T-helper 2 cell treated with Interferon-gamma antibody and Interleukin-4, amounts not matched to agents 5 μg/mL and 100 μg/mL, for 36 hours (primary cell): ENCODE results near the gene SYNDIG1L.
A peak's percentile ranks its signal among the peaks of the same experiment; 100 is the strongest.
"Not testable (repeated sequence)": the region's sequence is repeated elsewhere in the genome, so short reads cannot be mapped to it uniquely, and the experiment has no call there.

Experiments
- DNase-seq: peaks from one replicate; pipeline ENCODE4 v3.0.0; 2021; ENCODE audit warnings: low spot score
- H3K27ac Mint-ChIP-seq: one replicate; pipeline ENCODE4 v1.8.0; 2021; ENCODE audit warnings: mild to moderate bottlenecking, mixed read lengths
- H3K27me3 Mint-ChIP-seq: one replicate; pipeline ENCODE4 v1.8.0; 2021; ENCODE audit warnings: low read depth, mixed read lengths
- H3K36me3 Mint-ChIP-seq: one replicate; pipeline ENCODE4 v1.8.0; 2021; ENCODE audit warnings: low read depth, mixed read lengths
- H3K4me1 Mint-ChIP-seq: one replicate; pipeline ENCODE4 v1.8.0; 2021; ENCODE audit warnings: low read depth, mixed read lengths
- H3K4me3 Mint-ChIP-seq: one replicate; pipeline ENCODE4 v1.8.0; 2022; ENCODE audit warnings: mild to moderate bottlenecking, moderate library complexity, mixed read lengths
- H3K9me3 Mint-ChIP-seq: one replicate; pipeline ENCODE4 v1.8.0; 2021; ENCODE audit warnings: mixed read lengths

Gene SYNDIG1L

DNA sequence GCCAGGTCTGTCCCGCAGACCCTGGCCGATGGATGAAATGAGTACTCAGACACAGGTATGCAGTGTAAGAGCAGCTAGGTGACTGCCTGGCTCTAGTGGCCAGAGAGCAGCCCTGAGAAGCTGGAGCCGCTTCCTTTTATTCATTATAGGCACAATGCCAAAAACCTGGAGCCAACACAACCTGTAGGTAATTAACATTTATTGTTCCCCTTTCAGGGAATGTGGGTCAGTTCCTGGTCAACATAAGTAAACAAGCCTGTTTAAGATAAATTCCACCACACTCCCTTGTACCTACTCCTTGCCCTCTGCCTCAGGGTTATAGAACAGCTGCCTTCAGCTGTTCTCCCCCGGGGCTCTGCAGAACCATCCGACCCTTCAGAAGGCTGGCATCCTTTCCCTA, 28.4 kb upstream of the SYNDIG1L start:
- not testable (repeated sequence) for H3K9me3 Mint-ChIP-seq, H3K4me3 Mint-ChIP-seq, H3K36me3 Mint-ChIP-seq, H3K4me1 Mint-ChIP-seq, H3K27ac Mint-ChIP-seq, DNase-seq
- peaks cover 22% of the 10 kb centered on the region for H3K27me3 Mint-ChIP-seq

- Mint-ChIP-seq H3K4me1 (no peaks in the 10 kb centered on the region), H3K9me3 (no peaks in the 10 kb centered on the region), H3K27me3 (peaks cover 27% of the 10 kb centered on the region), H3K4me3 (no peak overlapping the region), H3K27ac (no peak overlapping the region), H3K36me3 (no peaks in the 10 kb centered on the region)
- no peak for DNase-seq
These were observed 18.9 kb upstream of the SYNDIG1L start for GRCh38 chr14:74444866-74445265.

GRCh38 chr14:74442757-74443156, 16.7 kb upstream of the SYNDIG1L start:
- Mint-ChIP-seq H3K9me3 (no peaks in the 10 kb centered on the region), H3K27me3 (peaks cover 13% of the 10 kb centered on the region), H3K4me1 (no peaks in the 10 kb centered on the region), H3K4me3 (no peak overlapping the region), H3K27ac (no peak overlapping the region), H3K36me3 (no peaks in the 10 kb centered on the region)
- no peak for DNase-seq

DNA sequence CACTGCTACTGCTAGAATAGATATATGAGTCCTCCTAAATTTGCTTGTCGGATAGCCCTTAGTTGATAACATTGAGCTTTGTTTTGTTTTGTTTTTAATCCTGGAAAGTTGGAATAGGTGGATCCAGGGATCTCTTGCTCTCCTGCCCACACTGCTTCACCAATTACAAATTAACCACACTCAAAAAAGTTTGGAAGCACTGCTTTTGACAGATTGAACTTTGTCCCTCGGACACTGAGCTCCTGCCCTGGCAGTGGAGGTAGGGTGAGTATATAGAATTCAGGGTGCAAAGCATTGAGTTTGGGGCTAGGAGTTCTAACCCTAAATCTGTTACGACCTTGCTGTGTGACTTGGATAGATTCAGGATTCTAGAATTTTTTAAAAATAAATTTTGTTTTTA, 15.1 kb upstream of the SYNDIG1L start:
- H3K4me3 Mint-ChIP-seq = no peak overlapping the region
- H3K27me3 Mint-ChIP-seq = peaks cover 11% of the 10 kb centered on the region
- H3K36me3 Mint-ChIP-seq = no peaks in the 10 kb centered on the region
- no peak overlapping the region for H3K27ac Mint-ChIP-seq
- no peak for DNase-seq
- H3K9me3 Mint-ChIP-seq = no peaks in the 10 kb centered on the region
- no peaks in the 10 kb centered on the region for H3K4me1 Mint-ChIP-seq

- no peak for DNase-seq
- Mint-ChIP-seq H3K9me3 (no peaks in the 10 kb centered on the region), H3K36me3 (no peaks in the 10 kb centered on the region), H3K27me3 (peaks cover 12% of the 10 kb centered on the region), H3K27ac (no peak overlapping the region), H3K4me1 (no peaks in the 10 kb centered on the region), H3K4me3 (no peak overlapping the region)
These were observed 12.4 kb upstream of the SYNDIG1L start for GRCh38 chr14:74438351-74438915.

GRCh38 chr14:74437496-74438053, 11.6 kb upstream of the SYNDIG1L start:
- no peak for DNase-seq
- H3K36me3 Mint-ChIP-seq = no peaks in the 10 kb centered on the region
- no peaks in the 10 kb centered on the region for H3K9me3 Mint-ChIP-seq
- no peaks in the 10 kb centered on the region for H3K4me1 Mint-ChIP-seq
- H3K4me3 Mint-ChIP-seq = no peak overlapping the region
- H3K27me3 Mint-ChIP-seq = peaks cover 9% of the 10 kb centered on the region
- H3K27ac Mint-ChIP-seq = no peak overlapping the region

GRCh38 chr14:74434294-74434693, 8.3 kb upstream of the SYNDIG1L start:
- no peak overlapping the region for H3K4me3 Mint-ChIP-seq
- H3K9me3 Mint-ChIP-seq = no peaks in the 10 kb centered on the region
- no peak overlapping the region for H3K27ac Mint-ChIP-seq
- no peaks in the 10 kb centered on the region for H3K4me1 Mint-ChIP-seq
- peaks cover 17% of the 10 kb centered on the region for H3K27me3 Mint-ChIP-seq
- DNase-seq = no peak
- H3K36me3 Mint-ChIP-seq = no peaks in the 10 kb centered on the region

- no peaks in the 10 kb centered on the region for H3K36me3 Mint-ChIP-seq
- H3K27me3 Mint-ChIP-seq = peaks cover 30% of the 10 kb centered on the region
- H3K27ac Mint-ChIP-seq = no peak overlapping the region
- H3K9me3 Mint-ChIP-seq = no peaks in the 10 kb centered on the region
- H3K4me3 Mint-ChIP-seq = no peak overlapping the region
- H3K4me1 Mint-ChIP-seq = peaks cover 2% of the 10 kb centered on the region
- DNase-seq = no peak
These were observed 4.0 kb upstream of the SYNDIG1L start for GRCh38 chr14:74429991-74430390.

GRCh38 chr14:74429221-74429691, 3.2 kb upstream of the SYNDIG1L start:
- Mint-ChIP-seq H3K9me3 (no peaks in the 10 kb centered on the region), H3K4me3 (no peak overlapping the region), H3K27me3 (peaks cover 32% of the 10 kb centered on the region), H3K36me3 (no peaks in the 10 kb centered on the region), H3K4me1 (peaks cover 2% of the 10 kb centered on the region), H3K27ac (no peak overlapping the region)
- no peak for DNase-seq

DNA sequence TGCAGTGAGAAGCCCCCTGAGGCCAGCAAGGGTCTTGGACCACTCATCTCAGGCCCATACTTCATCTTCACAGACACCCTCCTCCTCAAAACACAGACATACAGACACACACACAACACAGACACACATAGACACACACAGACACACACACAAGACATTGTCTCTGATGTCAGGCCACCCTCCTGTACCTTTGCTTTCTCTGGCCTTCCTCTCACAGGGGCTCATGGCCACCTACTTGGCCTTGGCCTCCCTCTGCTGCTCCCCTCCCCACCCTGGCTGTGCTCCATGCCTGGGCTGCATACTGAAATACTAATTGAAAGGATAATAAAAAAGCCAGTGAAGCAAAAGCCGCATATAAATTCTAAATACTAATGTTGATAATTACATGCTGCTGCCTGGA, 1.6 kb upstream of the SYNDIG1L start:
- H3K4me3 Mint-ChIP-seq = no peak overlapping the region
- no peaks in the 10 kb centered on the region for H3K36me3 Mint-ChIP-seq
- H3K27ac Mint-ChIP-seq = no peak overlapping the region
- peaks cover 30% of the 10 kb centered on the region for H3K27me3 Mint-ChIP-seq
- DNase-seq = no peak
- H3K9me3 Mint-ChIP-seq = no peaks in the 10 kb centered on the region
- H3K4me1 Mint-ChIP-seq = peaks cover 2% of the 10 kb centered on the region

GRCh38 chr14:74425525-74426201, 347 bp downstream of the SYNDIG1L start:
- Mint-ChIP-seq H3K4me1 (peaks cover 2% of the 10 kb centered on the region), H3K36me3 (no peaks in the 10 kb centered on the region), H3K9me3 (no peaks in the 10 kb centered on the region), H3K27me3 (peaks cover 27% of the 10 kb centered on the region), H3K4me3 (no peak overlapping the region), H3K27ac (no peak overlapping the region)
- peak; percentile 52 for DNase-seq

DNA sequence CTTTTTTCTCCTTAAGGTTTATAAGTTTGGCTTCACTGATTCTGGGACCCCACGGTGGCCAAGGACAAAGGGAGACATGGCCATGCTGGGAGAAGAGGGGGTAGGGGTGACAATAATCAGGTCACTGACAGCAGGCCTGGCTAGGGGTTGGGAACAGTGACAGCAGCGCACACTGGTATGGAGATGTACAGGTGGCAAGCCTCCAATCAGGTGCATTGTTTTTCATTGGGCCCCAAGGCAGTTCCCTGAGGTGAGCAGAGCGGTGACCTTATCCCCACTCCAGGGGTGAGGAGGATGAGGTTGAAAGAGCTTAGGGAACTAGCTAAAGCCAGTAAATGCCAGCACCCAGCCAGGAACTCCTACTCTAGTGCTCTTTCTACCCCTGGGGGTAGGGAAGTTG, 1.4 kb downstream of the SYNDIG1L start:
- H3K27me3 Mint-ChIP-seq = peaks cover 27% of the 10 kb centered on the region
- peaks cover 2% of the 10 kb centered on the region for H3K4me1 Mint-ChIP-seq
- no peak overlapping the region for H3K4me3 Mint-ChIP-seq
- H3K9me3 Mint-ChIP-seq = no peaks in the 10 kb centered on the region
- H3K36me3 Mint-ChIP-seq = no peaks in the 10 kb centered on the region
- no peak overlapping the region for H3K27ac Mint-ChIP-seq
- DNase-seq = no peak

GRCh38 chr14:74423246-74423645, 2.8 kb downstream of the SYNDIG1L start:
- Mint-ChIP-seq H3K9me3 (no peaks in the 10 kb centered on the region), H3K36me3 (no peaks in the 10 kb centered on the region), H3K27me3 (peaks cover 27% of the 10 kb centered on the region)

GRCh38 chr14:74421981-74422380, 4.0 kb downstream of the SYNDIG1L start:
- no peaks in the 10 kb centered on the region for H3K9me3 Mint-ChIP-seq
- peaks cover 20% of the 10 kb centered on the region for H3K27me3 Mint-ChIP-seq
- no peaks in the 10 kb centered on the region for H3K36me3 Mint-ChIP-seq
- no peak overlapping the region for H3K4me3 Mint-ChIP-seq
- no peak overlapping the region for H3K27ac Mint-ChIP-seq
- DNase-seq = no peak
- H3K4me1 Mint-ChIP-seq = peaks cover 2% of the 10 kb centered on the region

More at GRCh38 chr14:74423246-74423645, 2.8 kb downstream of the SYNDIG1L start:
- Mint-ChIP-seq H3K27ac (no peak overlapping the region), H3K4me3 (no peak overlapping the region), H3K4me1 (peaks cover 2% of the 10 kb centered on the region)
- DNase-seq = no peak
